Kidney (tissue), 14 donors: ENCODE measurements around the gene OAF. TPM values are rescaled to one million over a fixed set of nuclear protein-coding genes. Genes with fewer than 3 reads are reported as not detected.

Experiments
- DNase-seq, 5 donors: peaks; one replicate each; pipeline ENCODE4 v3.0.0-alpha.2; 2013 to 2020
- FAIRE-seq: peaks from 2 replicates; lab custom pipeline; 2012; peaks lifted over from hg19 to GRCh38; lab: Jason Lieb, UNC
- H3K27ac ChIP-seq, 2 donors: one replicate each; pipeline ENCODE4 v1.7.0; 2013; ENCODE audit warnings: low read depth in 2 of 2, low read length in 2 of 2, inconsistent platforms in 1 of 2
- H3K27me3 ChIP-seq: one replicate; pipeline ENCODE4 v1.7.1; 2013; ENCODE audit warnings: low read length, inconsistent platforms; ENCODE audit not compliant: control insufficient read depth, insufficient read depth
- H3K36me3 ChIP-seq, 3 donors: one replicate each; pipeline versions ENCODE4 v1.7.0 to v1.7.1; 2013; ENCODE audit warnings: low read length in 3 of 3, control low read depth in 1 of 3, inconsistent platforms in 1 of 3; ENCODE audit not compliant: insufficient read depth in 3 of 3, control insufficient read depth in 2 of 3
- H3K4me1 ChIP-seq, 3 donors: one replicate each; pipeline versions ENCODE4 v1.7.0 to v1.7.1; 2013; ENCODE audit warnings: low read length in 3 of 3, inconsistent platforms in 1 of 3, low read depth in 1 of 3; ENCODE audit not compliant: control insufficient read depth in 2 of 3, insufficient read depth in 2 of 3
- H3K4me3 ChIP-seq, 3 donors: one replicate each; pipeline versions ENCODE4 v1.7.0 to v1.8.1; 2013; ENCODE audit warnings: low read length in 3 of 3, control low read depth in 1 of 3, inconsistent platforms in 1 of 3
- H3K9ac ChIP-seq, 3 donors: one replicate each; pipeline versions ENCODE4 v1.7.0 to v1.7.1; 2013; ENCODE audit warnings: low read length in 3 of 3, control low read depth in 1 of 3, inconsistent platforms in 1 of 3
- H3K9me3 ChIP-seq, 3 donors: one replicate each; pipeline versions ENCODE4 v1.7.0 to v1.7.1; 2013; ENCODE audit warnings: low read length in 3 of 3, control low read depth in 1 of 3, inconsistent platforms in 1 of 3; ENCODE audit not compliant: control insufficient read depth in 2 of 3, insufficient read depth in 1 of 3
- intact Hi-C: fragments of 100-400 bp; cut with DNase I; formaldehyde crosslinking; loops from one replicate; pipeline ENCODE4 v1.11.1; 2022
- polyA plus RNA-seq: library from polyadenylated mRNA; stranded (reverse); fragments of 350-450 nt; fragmentation: Illumina TruSeq; extraction: RNeasy Lipid Tissue Mini Kit (QIAGEN cat#74804); gene quantifications from one replicate; pipeline ENCODE4 v1.2.3, GENCODE V29; 2014; ENCODE audit warnings: low read depth, low replicate concordance; ENCODE audit not compliant: insufficient read depth
- total RNA-seq: library from RNA; stranded (reverse); fragmentation: NEBNext Ultra II Directional; extraction: Animal tissue kit (Norgen Biotek cat#: 25700); gene quantifications from one replicate; pipeline ENCODE4 v1.2.1, GENCODE V29; 2021
- TF ChIP-seq, protein P1 (sequence below): IDR thresholded peaks from 3 replicates; pipeline ENCODE4 v1.5.1; 2012; ENCODE audit warnings: mild to moderate bottlenecking, moderate library complexity, borderline replicate concordance; ENCODE audit not compliant: insufficient read depth; ENCODE audit errors: extremely low read depth
- donor health status: control.
- donor health status: control.
- donor health status: control.
- donor health status: control.
- donor health status: control.
- donor health status: DM: yes; HTN: yes; CAD: no.
- donor health status: Normal renal cell carcinoma (clear cell type).

OAF gene
- total and polyA plus RNA-seq, 2 donors from 2014 or later = 48.2 to 78.1 TPM

DNA sequence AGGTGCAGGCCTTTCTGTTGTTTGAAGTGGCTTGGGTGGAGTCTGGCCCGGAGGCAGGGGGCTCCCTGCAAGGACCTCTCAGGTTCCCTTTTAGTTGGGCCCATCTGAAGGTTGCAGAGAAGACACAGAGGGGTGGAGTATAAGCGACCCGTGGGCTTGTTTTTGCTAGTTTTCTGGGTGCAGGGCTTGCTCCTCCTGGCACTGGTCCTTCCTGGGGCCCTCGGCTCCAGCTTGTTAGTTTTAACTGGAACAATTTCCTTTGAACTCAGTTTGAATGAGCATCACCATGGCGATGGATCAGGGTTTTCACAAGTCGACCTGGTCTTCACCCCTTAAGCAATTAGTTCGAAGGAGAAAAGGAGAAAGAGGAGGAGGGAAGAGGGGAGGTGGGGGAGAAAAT lies 28.5 kb upstream of the OAF start:
- DNase-seq = peak in 1 of 5 donors; percentile 52
- H3K9me3 ChIP-seq = no peaks in the 10 kb centered on the region
- intact Hi-C loops = no loop called here
- no peak for FAIRE-seq
- H3K36me3 ChIP-seq = no peaks in the 10 kb centered on the region
- no peak overlapping the region for H3K27ac ChIP-seq
- H3K4me1 ChIP-seq = peaks cover 10 to 52% (median 46%) of the 10 kb centered on the region in 3 donors
- no peaks in the 10 kb centered on the region for H3K27me3 ChIP-seq
- H3K9ac ChIP-seq = peak overlapping the region in 1 of 3 donors; percentile 47
- no peak overlapping the region for H3K4me3 ChIP-seq
- TF ChIP-seq, protein P1, sequence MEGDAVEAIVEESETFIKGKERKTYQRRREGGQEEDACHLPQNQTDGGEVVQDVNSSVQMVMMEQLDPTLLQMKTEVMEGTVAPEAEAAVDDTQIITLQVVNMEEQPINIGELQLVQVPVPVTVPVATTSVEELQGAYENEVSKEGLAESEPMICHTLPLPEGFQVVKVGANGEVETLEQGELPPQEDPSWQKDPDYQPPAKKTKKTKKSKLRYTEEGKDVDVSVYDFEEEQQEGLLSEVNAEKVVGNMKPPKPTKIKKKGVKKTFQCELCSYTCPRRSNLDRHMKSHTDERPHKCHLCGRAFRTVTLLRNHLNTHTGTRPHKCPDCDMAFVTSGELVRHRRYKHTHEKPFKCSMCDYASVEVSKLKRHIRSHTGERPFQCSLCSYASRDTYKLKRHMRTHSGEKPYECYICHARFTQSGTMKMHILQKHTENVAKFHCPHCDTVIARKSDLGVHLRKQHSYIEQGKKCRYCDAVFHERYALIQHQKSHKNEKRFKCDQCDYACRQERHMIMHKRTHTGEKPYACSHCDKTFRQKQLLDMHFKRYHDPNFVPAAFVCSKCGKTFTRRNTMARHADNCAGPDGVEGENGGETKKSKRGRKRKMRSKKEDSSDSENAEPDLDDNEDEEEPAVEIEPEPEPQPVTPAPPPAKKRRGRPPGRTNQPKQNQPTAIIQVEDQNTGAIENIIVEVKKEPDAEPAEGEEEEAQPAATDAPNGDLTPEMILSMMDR = no peak

DNA sequence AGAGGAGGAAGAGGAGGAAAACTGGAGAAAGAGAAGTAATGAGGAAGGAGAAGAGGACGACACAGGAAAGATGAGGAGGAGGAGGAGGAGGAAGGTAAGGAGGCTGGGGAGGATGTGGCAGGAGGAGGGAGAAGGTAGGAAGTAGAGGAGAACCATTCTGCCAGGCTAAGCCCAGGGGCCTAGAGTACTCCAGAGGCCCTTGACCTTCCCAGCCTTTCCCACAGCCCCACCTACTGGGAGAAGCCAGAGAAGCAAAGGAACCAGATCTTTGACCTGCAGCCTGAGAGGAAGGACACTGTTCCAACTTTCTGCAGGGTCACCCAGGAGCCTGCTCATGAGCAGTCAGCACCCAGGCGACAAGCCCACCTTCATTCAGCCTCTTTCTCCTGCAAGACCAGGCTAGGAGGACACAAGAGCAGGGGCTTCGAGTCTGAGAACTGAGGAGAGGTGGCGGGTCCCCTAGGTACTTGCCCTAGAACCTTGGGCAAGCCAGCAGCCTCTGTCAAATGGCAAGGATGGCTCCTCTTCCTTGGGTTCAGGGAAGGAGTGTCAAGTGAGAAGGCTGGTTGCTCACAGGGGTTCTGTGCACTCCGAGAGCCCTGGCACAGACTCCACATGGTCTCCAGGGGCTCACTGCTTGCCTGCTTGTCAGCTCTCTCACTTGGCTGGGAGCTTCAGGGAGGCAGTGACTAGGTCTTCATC lies 27.9 kb upstream of the OAF start:
- DNase-seq (peak in 1 of 5 donors; percentile 48), FAIRE-seq (no peak)
- intact Hi-C loops = no loop called here
- Histone ChIP-seq H3K4me1 (peaks cover 14 to 57% (median 52%) of the 10 kb centered on the region in 3 donors), H3K27ac (peak overlapping the region in 1 of 2 donors; percentile 4), H3K36me3 (no peaks in the 10 kb centered on the region), H3K27me3 (no peaks in the 10 kb centered on the region), H3K4me3 (peak overlapping the region in 1 of 3 donors; percentile 3), H3K9ac (peak overlapping the region in 1 of 3 donors; percentile 47), H3K9me3 (no peaks in the 10 kb centered on the region)
- TF ChIP-seq, protein P1 = peak; percentile 44

DNA sequence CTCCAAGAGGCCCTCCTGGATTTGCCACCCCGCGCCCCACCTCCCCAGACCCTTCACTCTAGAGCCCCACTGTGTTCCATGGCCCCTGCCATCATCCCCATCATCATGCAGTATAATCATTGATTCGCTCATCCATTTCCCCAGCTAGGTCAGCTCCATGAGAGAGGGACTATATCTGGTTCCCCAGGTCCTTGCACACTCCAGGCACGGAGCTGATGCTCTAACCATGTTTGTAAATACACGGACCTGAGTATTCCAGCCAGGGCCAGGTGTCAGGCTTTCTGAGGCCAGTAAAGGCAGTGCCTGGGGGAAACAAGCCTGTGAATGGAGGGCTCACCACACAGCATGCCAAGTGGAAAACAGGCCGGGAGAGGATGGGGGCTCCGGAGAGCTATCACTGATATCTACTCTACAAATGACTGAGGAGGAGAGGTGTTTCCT lies 27.1 kb upstream of the OAF start:
- DNase-seq = no peak

More for the DNA sequence above, 27.1 kb upstream of the OAF start:
- FAIRE-seq = no peak
- intact Hi-C loops = no loop called here
- Histone ChIP-seq H3K27me3 (no peaks in the 10 kb centered on the region), H3K4me1 (peaks cover 16 to 64% (median 56%) of the 10 kb centered on the region in 3 donors), H3K9ac (no peak overlapping the region), H3K36me3 (no peaks in the 10 kb centered on the region), H3K9me3 (no peaks in the 10 kb centered on the region), H3K27ac (peak overlapping the region in 1 of 2 donors; percentile 20), H3K4me3 (no peak overlapping the region)
- TF ChIP-seq, protein P1 = no peak
